ENCODE measurements around the gene F2R.
A peak's percentile ranks its signal among the peaks of the same experiment; 100 is the strongest.
"Not testable (repeated sequence)": the region's sequence is repeated elsewhere in the genome, so short reads cannot be mapped to it uniquely, and the experiment has no call there.

The F2R gene

DNA sequence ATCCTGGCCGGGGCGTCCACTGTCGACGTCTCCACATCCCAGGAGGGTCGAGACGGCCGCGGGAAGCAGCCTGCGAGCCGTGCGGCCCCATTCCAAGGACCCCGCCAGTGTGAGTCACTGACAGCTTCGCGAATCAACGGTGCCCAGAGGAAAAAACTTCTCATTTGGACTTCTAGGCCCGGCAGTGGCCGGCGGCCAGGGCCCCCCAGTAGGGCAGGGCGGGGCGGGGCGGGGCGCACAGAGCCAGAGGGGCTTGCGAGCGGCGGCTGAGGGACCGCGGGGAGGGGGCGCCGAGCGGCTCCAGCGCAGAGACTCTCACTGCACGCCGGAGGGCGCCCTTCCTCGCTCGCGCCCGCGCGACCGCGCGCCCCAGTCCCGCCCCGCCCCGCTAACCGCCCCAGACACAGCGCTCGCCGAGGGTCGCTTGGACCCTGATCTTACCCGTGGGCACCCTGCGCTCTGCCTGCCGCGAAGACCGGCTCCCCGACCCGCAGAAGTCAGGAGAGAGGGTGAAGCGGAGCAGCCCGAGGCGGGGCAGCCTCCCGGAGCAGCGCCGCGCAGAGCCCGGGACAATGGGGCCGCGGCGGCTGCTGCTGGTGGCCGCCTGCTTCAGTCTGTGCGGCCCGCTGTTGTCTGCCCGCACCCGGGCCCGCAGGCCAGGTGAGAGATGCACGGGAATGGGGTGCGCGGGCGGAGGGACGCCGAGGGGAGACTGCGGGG, at the start of gene F2R:
Gene F2R (plus strand): TSS at position 391 of the 720 bp plus-strand sequence. CDS start 182 bp downstream, at position 573.
- peak; percentile 79 for DNase-seq

DNA sequence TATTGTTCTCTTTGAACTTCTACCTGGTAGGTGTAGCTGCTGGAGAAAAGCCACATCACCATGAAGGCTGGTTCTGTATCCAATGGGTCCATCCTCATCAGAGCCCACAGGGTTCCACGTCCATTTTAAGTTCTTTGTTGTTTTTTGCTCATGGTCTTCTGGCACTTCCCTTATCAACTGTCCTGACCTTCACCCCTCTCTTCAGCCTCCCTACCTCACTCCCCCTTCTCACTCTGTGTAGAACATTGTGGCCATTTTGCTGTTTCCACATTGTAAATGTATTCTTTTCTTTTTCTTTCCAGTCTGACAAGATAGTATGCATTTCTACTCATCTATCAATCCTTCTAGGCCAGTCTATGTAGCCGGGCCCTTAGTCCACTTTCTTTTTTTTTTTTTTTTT, 48.4 kb upstream of the F2R start:
- DNase-seq, result no peak

DNA sequence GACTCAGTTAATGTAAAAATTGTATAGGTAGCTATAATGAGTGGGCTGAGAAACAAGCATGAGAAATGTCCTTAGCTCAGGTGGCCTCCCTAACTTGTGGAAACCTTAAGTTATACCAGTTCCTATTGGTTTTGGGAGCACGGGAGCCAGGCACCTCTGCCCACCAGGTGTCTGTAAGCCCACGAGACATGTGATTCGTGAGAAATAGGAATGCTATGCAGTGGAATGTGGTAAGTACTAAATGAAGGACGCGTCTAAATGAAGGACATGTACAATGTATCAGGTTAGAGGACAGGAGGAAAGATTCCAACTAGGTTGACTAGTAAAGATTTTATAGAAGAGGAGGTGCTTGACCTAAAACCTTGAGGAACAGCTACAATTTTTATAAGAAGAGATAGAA, 46.7 kb upstream of the F2R start:
- DNase-seq, result no peak

DNA sequence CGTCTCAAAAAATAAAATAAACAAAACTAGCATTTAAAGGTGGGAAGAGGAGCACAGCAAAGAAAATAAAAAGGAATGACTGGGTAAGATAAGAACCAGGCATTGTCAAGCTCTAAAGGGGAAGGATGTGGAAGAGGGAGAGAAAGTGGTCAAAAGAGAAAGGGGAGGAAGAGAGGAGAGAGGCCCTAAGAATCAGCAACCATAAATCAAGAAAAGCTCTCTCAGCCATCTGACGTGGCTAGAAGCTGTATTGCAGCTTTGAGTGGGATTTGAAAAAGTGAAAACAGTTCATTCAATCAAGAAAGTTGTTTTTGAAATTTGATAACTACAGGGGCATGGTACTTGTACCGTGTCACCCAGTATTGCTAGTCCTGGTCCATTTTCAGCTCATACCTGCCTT, 45.4 kb upstream of the F2R start:
- no peak for DNase-seq

DNA sequence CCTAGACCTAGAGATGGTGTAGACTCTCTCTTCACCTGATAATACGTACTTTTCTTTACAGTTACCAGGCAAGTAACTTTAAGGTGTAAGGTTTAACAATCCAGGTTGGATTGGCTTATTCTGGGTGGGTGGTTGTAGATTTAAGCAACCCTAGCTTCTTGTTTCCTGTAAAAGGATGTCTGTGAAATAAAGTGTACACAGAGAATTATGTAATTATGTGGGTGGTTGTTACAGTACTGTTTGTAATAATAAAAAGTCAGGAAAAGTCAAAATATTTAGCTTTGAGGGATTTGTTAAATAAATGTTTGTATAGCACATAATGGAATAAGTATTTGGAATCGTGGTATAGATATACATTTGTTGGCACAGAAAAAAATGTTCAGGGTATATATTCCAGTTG, 43.7 kb upstream of the F2R start:
- no peak for DNase-seq

DNA sequence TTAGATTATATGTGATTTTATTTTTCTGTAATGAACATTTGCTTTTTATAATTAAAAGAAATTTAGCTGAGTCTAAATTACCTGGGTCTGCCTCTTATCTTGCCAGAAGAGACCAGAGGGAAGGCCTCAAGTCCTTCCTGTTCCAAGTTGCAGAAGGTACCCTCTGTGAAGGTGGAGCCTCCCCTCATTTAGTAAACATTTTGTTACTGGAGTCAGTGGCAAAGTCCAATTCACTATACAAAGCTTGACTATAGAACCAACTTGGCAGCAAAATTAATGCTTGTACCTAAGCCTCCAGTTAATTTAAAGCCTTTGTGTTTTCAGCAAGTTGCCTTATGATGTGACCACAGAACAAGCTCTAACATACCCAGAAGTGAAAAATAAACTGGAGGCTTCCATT, 42.8 kb upstream of the F2R start:
- no peak for DNase-seq

DNA sequence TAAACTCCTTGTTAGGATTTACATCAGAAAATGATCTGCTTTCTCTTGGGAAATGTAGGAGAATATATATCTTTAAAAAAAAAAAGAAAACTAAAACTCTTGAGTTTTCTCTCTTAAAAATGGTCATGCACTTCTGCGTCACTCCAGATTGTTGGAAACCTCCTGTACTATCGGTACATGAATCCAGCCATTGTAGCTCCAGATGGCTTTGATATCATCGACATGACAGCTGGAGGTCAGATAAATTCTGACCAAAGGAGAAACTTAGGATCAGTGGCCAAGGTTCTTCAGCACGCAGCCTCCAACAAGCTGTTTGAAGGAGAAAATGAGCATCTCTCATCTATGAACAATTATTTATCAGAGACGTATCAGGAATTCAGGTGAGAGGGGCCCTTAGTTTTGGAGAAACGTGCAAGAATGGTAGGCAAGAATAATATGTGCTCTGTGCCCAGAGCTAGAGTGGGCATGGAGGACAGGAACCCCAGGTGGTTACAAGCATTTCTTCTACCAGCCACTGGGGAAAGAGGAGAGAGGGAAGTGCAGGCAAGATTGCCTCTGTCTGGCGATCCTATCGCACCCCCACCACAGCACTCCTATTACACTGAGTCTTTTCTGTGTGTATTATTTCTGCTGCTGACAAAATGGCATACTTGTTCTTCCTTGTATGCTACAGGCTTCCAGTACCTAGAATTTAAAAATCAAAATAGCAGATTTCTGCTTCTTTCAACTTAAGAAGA, 41.4 kb upstream of the F2R start:
- DNase-seq, result no peak

DNA sequence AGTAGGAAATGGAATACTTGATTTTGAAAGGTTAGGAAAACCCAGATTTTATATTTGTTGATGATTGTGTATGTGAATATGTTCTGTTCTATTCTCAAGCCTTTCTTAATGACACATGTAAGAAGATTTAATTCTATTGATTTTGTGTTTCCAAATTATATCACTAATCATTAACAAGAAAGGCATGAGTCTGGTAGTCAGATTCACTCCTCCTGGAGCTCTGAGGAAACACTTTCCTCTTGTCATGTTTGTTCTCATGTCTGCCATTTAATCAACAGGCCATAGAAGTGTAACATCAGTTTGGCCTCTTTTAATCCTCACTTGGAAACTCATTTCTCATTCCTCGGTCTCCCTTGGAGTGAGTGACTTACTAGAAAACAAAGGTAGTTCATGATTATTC, 40.6 kb upstream of the F2R start:
- no peak for DNase-seq

DNA sequence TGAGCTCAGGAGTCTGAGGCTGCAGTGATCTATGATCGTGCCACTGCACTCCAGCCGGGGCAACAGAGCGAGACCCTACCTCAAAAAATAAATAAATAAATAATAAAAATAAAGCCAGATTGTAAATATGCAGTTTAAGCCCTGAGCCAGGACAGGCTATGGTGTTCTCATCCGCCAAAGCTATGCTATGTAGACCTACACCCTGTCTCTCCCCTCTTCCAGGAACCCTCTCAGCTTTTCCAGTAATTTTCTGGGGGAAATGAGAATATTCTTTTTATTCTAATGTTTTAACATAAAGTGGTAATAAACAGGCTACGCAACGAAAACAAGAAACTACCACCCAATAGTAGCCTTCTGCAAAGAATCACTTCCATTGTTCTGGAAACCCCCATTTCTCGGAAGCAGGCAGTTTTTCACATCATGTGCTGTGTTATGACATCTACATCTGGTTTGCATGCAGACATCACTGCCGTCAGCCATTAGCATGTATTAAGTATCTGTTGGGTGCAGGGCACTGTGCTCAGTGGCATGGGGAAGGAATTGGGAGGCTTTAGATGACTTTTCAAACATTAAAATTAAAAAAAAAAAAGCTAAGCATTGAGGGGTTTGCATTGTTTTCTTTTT, 38.0 kb upstream of the F2R start:
- DNase-seq, result no peak

DNA sequence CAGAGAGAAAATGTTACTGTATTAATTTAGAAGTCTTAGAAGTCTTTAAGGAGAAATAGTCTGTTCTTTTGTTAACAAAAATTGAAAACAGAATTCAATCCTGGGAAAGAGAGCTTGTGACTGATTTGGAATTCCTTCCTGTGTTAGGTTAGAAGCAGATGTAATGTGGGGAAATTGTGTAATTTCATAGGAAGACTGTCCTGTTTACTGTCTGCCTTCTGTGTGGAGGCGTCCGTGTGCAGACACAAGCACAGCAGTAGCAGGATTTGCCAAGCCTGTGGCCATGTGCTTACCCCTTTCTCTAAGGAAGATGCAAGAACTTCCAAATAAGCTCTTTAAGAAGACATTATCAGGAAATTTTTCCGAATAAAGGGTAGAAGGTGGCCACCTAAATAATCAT, 36.7 kb upstream of the F2R start:
- no peak for DNase-seq

DNA sequence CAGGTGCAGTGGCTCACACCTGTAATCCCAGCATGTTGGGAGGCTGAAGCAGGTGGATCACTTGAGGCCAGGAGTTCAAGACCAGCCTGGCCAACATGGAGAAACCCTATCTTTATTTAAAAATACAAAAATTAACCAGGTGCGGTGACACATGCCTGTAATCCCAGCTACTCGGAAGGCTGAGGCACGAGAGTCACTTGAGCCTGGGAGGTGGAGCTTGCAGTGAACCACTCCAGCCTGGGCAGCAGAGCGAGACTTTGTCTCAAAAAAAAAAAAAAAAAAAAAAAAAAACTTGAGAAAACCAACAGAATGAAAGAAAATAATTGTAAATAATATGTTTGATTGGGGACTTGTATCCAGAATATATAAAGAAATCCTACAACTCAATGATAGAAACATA, 35.1 kb upstream of the F2R start:
- DNase-seq, result not testable (repeated sequence)

DNA sequence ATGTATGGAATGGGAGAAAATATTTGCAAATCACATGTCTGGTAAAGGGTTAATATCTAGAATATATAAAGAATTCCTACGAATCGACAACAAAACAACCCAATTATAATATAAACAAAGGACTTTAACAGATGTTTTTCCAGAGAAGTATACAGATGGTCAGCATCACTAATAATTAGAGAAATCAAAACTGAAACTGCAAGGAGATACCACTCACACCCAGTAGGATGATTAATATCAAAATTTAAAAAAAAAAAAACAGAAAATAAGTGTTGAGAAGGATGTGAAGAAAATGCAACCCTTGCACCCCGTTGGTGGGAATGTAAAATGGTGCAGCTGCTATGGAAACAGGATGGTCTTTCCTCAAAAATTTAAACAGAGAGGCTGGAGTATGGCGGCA, 34.6 kb upstream of the F2R start:
- no peak for DNase-seq

DNA sequence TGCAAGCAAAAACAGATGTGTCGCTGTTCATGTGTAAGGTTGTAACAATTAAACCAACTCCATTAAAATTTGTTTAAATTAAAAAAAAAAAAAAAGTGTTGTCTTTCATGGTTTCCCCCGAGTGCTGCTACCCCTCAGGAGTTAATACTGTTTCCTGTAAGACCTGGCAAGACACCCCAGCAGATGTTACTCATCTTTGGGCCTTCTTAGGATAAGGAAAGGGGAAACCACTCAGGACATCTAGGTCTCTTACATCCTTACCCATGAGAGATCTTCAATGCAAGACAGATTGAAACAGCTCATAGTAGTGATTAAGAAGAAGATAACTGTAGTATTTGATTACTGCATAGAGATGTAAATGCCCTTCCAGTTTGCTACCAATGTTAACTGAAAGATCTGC, 33.5 kb upstream of the F2R start:
- DNase-seq, result no peak

DNA sequence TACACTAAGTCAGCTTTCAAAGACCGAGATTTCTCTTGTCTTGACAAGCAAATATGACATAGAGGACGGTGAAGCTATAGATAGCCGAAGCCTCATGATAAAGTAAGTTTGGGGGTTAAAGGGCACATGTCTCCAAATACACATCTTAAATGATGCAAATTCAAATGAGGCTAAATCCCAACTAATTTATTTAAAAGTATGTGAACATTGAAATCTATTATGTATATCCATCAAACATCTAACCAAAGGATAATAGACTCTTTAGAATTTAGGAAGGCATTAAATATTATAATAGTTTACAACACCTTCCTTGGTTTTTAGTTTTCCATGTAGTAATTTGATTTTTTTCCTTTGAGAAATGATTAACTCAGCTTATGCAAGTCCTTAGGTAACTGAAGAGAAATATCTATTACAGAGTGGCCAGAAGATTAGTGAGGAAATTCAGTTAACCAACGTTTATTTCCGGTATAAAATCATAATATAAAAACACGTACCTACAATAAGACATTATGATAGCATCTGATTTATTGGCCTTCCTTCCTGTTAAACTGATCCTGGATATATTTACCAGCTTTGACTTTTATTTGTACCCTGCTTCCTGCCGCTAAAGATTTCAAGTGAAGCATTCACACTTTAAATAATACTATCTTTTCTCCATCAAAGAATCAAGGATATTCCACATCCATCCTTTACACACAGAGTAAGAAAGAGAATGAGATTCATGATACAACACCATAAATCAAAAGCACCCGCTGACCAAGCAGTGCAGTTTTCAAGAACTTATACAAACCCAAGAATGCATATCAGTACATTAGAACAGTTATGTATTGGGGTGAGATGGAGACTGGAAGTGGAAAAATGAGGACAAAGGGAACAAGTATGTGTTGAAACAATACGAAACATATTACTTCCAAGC, 31.9 kb upstream of the F2R start:
- DNase-seq, result no peak

DNA sequence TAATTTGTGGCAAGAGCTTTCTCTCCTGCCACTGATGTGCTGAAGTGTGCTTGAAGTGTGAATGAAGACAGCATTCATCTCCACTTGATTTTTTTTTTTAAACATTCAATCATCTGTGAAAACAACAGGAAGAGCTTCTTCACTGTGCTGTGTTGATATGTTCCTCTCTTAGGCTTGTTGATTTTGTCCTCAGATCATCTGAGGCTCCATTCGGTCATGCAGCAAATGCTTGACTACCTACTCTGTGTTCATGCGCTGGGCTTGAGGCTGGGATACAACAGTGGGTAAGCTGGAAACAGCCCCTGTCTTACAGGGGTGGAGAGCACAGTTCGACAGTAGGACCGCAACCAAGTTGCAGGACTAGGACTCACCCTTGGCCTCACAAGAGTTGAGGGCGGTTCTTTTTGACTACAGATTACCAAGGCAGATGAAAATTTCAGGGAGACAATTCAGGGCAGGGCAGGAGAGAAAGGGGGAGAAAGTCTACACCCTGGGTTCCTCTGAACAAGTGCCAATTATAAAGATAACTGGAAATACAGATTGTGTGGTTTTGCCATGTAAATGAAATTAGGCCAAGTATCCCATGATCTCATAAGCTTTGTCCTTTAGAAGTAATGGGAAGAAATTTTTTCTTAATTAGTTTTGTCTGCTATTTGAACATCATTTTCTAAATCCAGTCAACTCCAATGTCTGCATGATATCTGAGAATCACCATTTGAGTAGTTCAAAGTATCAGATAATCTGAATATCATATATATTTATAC, 31.0 kb upstream of the F2R start:
- no peak for DNase-seq

DNA sequence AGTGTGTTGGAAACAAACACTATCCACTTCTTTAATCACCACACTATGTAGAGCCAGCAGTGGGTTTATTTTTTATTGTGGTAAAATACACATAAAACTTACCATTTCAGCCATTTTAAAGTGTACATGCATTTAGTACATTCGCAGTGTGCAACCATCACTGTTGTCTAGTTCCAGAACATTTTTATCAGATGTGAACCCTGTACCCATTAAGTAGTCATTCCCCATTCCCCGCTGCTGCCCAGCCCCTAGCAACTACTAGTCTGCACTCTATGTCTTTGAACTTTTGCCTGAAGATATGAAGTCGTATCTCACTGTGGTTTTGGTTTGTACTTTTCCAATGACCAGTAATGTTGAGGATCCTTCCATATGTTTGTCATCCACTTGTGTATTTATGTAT, 30.2 kb upstream of the F2R start:
- no peak for DNase-seq

DNA sequence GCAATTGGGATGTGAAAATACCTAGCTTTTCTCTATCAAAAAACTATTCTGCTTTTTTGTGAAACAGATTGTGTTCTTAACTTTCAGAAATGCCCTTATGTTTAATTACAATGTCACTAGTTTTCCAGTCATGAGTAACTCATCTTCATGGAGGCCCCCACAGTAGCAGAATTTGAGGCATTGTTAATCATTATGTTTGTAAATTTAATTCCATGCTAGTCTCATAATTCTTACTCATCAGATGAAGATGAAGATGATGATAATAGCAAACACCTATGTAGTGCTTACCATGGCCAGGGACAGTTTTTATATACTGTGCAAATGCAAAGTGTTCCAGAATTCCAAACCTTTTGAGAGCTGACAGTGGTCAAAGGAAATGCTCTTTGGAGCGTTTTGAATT, 27.7 kb upstream of the F2R start:
- no peak for DNase-seq

DNA sequence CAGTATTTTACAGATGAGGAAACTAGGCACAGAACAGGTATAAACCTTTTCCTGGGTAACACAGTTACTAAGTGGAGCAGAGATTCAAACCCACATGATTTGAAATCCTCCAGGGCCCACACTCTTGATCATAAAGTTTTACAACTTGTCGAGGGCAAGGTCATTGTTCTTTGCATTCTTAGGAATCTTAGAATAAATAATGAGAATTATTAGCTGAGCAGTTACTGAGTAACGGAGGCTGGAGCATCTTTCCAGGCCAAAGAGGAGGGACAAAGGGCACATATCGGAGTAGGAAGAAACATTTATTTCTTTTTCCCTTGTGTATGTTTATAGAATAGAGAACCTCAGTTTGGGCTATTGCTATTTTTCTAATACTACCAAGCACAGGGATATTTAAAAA, 27.1 kb upstream of the F2R start:
- no peak for DNase-seq

DNA sequence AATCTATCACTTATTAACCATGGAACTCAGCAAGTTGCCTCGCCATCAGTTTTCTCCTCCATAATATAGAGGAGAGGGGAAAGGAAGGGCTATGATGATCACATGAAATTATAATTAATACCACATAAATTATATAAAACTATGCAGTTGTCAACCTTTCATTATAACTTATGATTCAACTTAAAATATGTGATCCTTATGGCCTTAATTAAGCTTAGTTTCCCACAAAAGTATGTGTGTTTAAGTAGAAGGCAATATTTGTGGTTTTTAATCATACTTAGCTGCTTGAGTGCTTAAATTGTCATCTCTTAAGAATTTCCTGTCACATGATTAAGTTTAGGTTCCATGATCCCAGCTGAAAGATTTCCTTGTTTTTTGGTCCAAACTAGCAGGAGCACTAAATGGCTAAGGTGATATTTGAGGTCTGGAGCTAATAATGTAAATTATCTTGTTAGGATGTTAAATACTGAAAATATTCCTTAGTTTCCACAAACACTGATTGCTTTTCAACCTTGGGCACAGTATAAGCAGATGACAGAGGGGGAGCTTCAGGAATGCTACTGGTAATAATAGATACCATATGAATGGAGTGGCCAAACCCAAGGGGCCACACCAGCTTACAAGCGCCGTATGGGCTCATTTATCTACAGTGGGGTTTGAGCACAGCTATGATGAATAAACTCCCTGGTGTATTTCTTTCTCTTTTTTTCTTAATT, 26.4 kb upstream of the F2R start:
- no peak for DNase-seq

DNA sequence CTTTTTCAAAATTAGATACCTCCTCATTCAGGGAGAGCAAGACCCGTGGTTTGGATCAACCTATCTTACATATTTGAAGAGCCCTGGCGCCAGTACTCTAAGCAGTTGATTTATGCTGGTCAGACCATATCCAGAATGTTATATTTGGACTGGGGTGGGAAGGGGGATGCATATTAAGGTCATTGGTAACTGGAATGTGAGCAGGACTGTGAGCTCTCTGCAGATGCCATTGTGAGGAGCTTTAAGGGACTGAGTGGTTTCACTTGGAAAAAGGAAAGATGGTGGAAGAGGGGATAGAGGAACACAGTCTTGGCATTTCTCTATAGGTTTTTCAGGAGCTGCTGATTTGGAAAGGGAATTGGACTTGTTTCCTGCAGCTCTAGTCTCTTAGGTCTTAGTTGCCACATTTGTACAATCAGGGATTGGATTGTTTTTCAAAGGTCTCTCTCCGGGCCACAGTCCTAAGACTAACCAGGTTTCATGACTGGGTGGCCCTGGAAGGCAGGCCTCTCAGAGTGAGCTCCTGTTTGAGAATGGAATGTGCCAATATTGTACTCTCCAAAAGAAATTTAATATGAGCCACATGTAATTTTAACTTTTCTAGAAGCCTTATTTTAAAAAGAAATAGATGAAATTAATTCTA, 25.8 kb upstream of the F2R start:
- no peak for DNase-seq
